ENCODE results near the gene AVPI1. TPM values are rescaled to one million over a fixed set of nuclear protein-coding genes. Genes with fewer than 3 reads are reported as not detected.
"Not testable (repeated sequence)": the region's sequence is repeated elsewhere in the genome, so short reads cannot be mapped to it uniquely, and the experiment has no call there.

AVPI1 gene
- total RNA-seq, 3 donors from 2014 or later, result 23.7 to 34.1 (median 31.4) TPM

DNA sequence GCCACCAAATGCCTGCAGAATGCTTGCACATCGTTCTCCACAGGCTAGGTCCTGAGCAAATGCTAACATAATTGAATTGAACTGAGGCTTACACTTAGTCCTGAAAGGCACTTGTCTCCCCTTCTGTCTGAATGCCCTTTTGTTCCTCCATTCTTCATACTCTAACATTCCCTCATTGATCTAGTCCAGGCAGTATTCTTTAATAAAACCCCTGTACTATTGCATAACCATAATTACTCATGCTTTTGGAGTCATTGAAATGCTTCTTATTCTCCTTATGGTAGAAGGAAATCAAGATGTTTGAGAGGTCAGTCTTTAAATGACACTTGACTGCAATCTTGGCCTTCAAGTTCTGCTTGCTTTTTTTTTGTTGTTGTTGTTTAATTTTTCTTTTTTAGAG lies 39.5 kb downstream of the AVPI1 start:
- no peaks in the 10 kb centered on the region for H3K36me3 ChIP-seq (ENCODE audit: low read depth)
- H3K4me1 ChIP-seq (ENCODE audit: low read depth), result no peaks in the 10 kb centered on the region
- DNase-seq (no peak), ATAC-seq (no peak)
- H3K9me3 ChIP-seq, result no peaks in the 10 kb centered on the region
- intact Hi-C loops (cut with DNase I, micrococcal nuclease), result no loop called here
- TF ChIP-seq, protein P1, sequence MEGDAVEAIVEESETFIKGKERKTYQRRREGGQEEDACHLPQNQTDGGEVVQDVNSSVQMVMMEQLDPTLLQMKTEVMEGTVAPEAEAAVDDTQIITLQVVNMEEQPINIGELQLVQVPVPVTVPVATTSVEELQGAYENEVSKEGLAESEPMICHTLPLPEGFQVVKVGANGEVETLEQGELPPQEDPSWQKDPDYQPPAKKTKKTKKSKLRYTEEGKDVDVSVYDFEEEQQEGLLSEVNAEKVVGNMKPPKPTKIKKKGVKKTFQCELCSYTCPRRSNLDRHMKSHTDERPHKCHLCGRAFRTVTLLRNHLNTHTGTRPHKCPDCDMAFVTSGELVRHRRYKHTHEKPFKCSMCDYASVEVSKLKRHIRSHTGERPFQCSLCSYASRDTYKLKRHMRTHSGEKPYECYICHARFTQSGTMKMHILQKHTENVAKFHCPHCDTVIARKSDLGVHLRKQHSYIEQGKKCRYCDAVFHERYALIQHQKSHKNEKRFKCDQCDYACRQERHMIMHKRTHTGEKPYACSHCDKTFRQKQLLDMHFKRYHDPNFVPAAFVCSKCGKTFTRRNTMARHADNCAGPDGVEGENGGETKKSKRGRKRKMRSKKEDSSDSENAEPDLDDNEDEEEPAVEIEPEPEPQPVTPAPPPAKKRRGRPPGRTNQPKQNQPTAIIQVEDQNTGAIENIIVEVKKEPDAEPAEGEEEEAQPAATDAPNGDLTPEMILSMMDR (IDR thresholded peaks at IDR 0.05), result no peak
- H3K4me3 ChIP-seq, result no peak overlapping the region

- TF ChIP-seq, protein P1 (IDR thresholded peaks at IDR 0.05), result no peak
- ATAC-seq (no peak), DNase-seq (no peak)
- intact Hi-C loops (cut with DNase I, micrococcal nuclease), result no loop called here
- Histone ChIP-seq H3K36me3 (ENCODE audit: low read depth) (no peaks in the 10 kb centered on the region), H3K4me3 (no peak overlapping the region), H3K9me3 (no peaks in the 10 kb centered on the region), H3K4me1 (ENCODE audit: low read depth) (peaks cover 10% of the 10 kb centered on the region)
Observed at GRCh38 chr10:97644936-97645335, 42.1 kb downstream of the AVPI1 start.

GRCh38 chr10:97643441-97643985 lies 43.5 kb downstream of the AVPI1 start:
- intact Hi-C loops (cut with DNase I, micrococcal nuclease), result no loop called here
- DNase-seq, result no peak
- peaks cover 10% of the 10 kb centered on the region for H3K4me1 ChIP-seq (ENCODE audit: low read depth)
- no peaks in the 10 kb centered on the region for H3K9me3 ChIP-seq
- TF ChIP-seq, protein P1 (IDR thresholded peaks at IDR 0.05), result no peak
- H3K36me3 ChIP-seq (ENCODE audit: low read depth), result no peaks in the 10 kb centered on the region
- no peak for ATAC-seq
- no peak overlapping the region for H3K4me3 ChIP-seq

DNA sequence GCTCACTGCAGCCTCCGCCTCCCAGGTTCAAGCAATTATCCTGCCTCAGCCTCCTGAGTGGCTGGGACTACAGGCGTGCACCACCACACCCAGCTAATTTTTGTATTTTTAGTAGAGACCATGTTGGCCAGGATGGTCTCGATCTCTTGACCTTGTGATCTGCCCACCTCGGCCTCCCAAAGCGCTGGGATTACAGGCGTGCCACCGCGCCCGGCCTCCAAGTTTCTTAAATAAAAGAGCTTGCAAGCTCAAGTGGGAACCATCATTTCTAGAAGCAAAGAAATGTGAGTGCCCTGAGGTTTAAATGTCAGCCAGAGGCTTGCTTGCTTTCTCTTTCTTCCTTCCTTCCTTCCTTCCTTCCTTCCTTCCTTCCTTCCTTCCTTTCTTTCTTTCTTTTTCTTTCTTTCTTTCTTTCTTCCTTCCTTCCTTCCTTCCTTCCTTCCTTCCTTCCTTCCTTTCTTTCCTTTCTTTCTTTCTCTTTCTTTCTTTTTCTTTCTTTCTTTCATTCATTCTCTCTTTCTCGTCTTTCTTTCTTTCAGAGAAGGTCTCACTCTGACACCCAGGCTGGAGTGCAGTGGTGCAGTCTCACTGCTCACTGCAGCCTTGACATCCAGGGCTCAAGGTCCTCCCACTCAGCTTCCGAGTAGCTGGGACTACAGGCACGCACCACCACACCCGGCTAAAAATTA lies 44.4 kb downstream of the AVPI1 start:
- H3K36me3 ChIP-seq (ENCODE audit: low read depth); H3K4me3 ChIP-seq; H3K4me1 ChIP-seq (ENCODE audit: low read depth); ATAC-seq; intact Hi-C loops (cut with DNase I, micrococcal nuclease); H3K9me3 ChIP-seq; DNase-seq: not testable (repeated sequence)

GRCh38 chr10:97640868-97641811 lies 45.9 kb downstream of the AVPI1 start:
- H3K36me3 ChIP-seq (ENCODE audit: low read depth), result no peaks in the 10 kb centered on the region
- no peaks in the 10 kb centered on the region for H3K9me3 ChIP-seq
- H3K4me1 ChIP-seq (ENCODE audit: low read depth), result peaks cover 10% of the 10 kb centered on the region
- TF ChIP-seq, protein P1 (IDR thresholded peaks at IDR 0.05), result no peak
- ATAC-seq (peak; percentile 55), DNase-seq (peak; percentile 39 to 64 (median 40))
- peak overlapping the region; percentile 77 for H3K4me3 ChIP-seq
- intact Hi-C loops (cut with DNase I, micrococcal nuclease), result no loop called here

Data from mucosa of descending colon (tissue), 3 donors.